Measurements from ENCODE around the gene UBAC2. TPM values are rescaled to one million over a fixed set of nuclear protein-coding genes. Genes with fewer than 3 reads are reported as not detected.
"Not testable (repeated sequence)": the region's sequence is repeated elsewhere in the genome, so short reads cannot be mapped to it uniquely, and the experiment has no call there.

UBAC2 gene
- total RNA-seq, 1 donor from 2014 or later, result 57.7 TPM

- intact Hi-C loops (cut with DNase I), result no loop called here
- Histone ChIP-seq H3K27me3 (no peaks in the 10 kb centered on the region), H3K27ac (no peak overlapping the region), H3K36me3 (peaks cover 0 to 15% of the 10 kb centered on the region in 2 donors), H3K4me3 (no peak overlapping the region), H3K9me3 (no peaks in the 10 kb centered on the region), H3K4me1 (no peaks in the 10 kb centered on the region)
- TF ChIP-seq POLR2A (IDR thresholded peaks at IDR 0.05) (no peak), CTCF (IDR thresholded peaks at IDR 0.05) (no peak)
- DNase-seq (ENCODE audit: extremely low spot score in 2 of 2), result no peak
These were observed 37.5 kb downstream of the UBAC2 start for GRCh38 chr13:99237981-99238662.

GRCh38 chr13:99246100-99246499 lies 45.4 kb downstream of the UBAC2 start:
- no peaks in the 10 kb centered on the region for H3K27me3 ChIP-seq
- TF ChIP-seq POLR2A (IDR thresholded peaks at IDR 0.05) (no peak), CTCF (IDR thresholded peaks at IDR 0.05) (no peak), POLR2AphosphoS5 (IDR thresholded peaks at IDR 0.05; ENCODE audit: insufficient read depth in 1 of 2, low read depth in 1 of 2) (no peak)
- no peaks in the 10 kb centered on the region for H3K4me1 ChIP-seq
- peaks cover 0 to 5% of the 10 kb centered on the region in 2 donors for H3K36me3 ChIP-seq
- DNase-seq (ENCODE audit: extremely low spot score in 2 of 2), result no peak
- no peak overlapping the region for H3K4me3 ChIP-seq
- H3K27ac ChIP-seq, result no peak overlapping the region
- H3K9me3 ChIP-seq, result no peaks in the 10 kb centered on the region
- intact Hi-C loops (cut with DNase I), result no loop called here

- DNase-seq (ENCODE audit: extremely low spot score in 2 of 2); H3K27me3 ChIP-seq; H3K9me3 ChIP-seq; H3K27ac ChIP-seq; H3K4me3 ChIP-seq; intact Hi-C loops (cut with DNase I); H3K36me3 ChIP-seq; H3K4me1 ChIP-seq: not testable (repeated sequence)
These were observed 48.5 kb downstream of the UBAC2 start for GRCh38 chr13:99249178-99249577.

- H3K4me3 ChIP-seq; H3K27me3 ChIP-seq; intact Hi-C loops (cut with DNase I); H3K27ac ChIP-seq; H3K9me3 ChIP-seq; H3K36me3 ChIP-seq; DNase-seq (ENCODE audit: extremely low spot score in 2 of 2); H3K4me1 ChIP-seq: not testable (repeated sequence)
These were observed 49.0 kb downstream of the UBAC2 start for GRCh38 chr13:99249606-99250005.

- TF ChIP-seq CTCF (IDR thresholded peaks at IDR 0.05) (no peak), POLR2A (IDR thresholded peaks at IDR 0.05) (no peak), POLR2AphosphoS5 (IDR thresholded peaks at IDR 0.05; ENCODE audit: insufficient read depth in 1 of 2, low read depth in 1 of 2) (no peak)
- no peak overlapping the region for H3K4me3 ChIP-seq
- intact Hi-C loops (cut with DNase I), result no loop called here
- H3K27me3 ChIP-seq, result no peaks in the 10 kb centered on the region
- DNase-seq (ENCODE audit: extremely low spot score in 2 of 2), result no peak
- no peaks in the 10 kb centered on the region for H3K4me1 ChIP-seq
- H3K27ac ChIP-seq, result no peak overlapping the region
- peaks cover 0 to 9% of the 10 kb centered on the region in 2 donors for H3K36me3 ChIP-seq
- no peaks in the 10 kb centered on the region for H3K9me3 ChIP-seq
These were observed 50.5 kb downstream of the UBAC2 start for GRCh38 chr13:99250982-99251825.

- Histone ChIP-seq H3K9me3 (no peaks in the 10 kb centered on the region), H3K4me1 (no peaks in the 10 kb centered on the region), H3K27ac (no peak overlapping the region), H3K36me3 (peaks cover 0 to 9% of the 10 kb centered on the region in 2 donors), H3K4me3 (no peak overlapping the region), H3K27me3 (no peaks in the 10 kb centered on the region)
- intact Hi-C loops (cut with DNase I), result no loop called here
- no peak for DNase-seq (ENCODE audit: extremely low spot score in 2 of 2)
- TF ChIP-seq POLR2AphosphoS5 (IDR thresholded peaks at IDR 0.05; ENCODE audit: insufficient read depth in 1 of 2, low read depth in 1 of 2) (no peak), POLR2A (IDR thresholded peaks at IDR 0.05) (no peak), CTCF (IDR thresholded peaks at IDR 0.05) (no peak)
These were observed 51.3 kb downstream of the UBAC2 start for GRCh38 chr13:99251921-99252320.
